Measurements from ENCODE around the gene PRKN.

DNA sequence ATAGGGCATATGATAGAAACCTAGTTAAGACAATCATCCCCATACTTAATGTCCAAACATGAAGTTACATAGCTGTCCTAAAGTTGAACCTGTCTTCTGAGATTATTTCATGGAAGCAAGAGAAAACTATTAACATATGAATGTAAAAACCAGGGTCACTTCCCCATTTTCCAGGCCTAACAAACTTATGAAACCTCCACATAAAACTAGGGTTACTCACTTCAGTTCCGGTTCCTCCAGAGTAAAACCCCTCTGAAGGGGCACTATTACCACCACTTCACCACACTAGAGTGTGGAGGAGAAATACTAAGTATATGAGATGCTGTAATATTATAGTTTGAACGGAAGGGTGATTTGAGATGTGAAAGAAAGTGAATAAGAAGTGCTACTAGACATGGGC lies 14.9 kb downstream of the PRKN start:
- TF ChIP-seq, protein P1, sequence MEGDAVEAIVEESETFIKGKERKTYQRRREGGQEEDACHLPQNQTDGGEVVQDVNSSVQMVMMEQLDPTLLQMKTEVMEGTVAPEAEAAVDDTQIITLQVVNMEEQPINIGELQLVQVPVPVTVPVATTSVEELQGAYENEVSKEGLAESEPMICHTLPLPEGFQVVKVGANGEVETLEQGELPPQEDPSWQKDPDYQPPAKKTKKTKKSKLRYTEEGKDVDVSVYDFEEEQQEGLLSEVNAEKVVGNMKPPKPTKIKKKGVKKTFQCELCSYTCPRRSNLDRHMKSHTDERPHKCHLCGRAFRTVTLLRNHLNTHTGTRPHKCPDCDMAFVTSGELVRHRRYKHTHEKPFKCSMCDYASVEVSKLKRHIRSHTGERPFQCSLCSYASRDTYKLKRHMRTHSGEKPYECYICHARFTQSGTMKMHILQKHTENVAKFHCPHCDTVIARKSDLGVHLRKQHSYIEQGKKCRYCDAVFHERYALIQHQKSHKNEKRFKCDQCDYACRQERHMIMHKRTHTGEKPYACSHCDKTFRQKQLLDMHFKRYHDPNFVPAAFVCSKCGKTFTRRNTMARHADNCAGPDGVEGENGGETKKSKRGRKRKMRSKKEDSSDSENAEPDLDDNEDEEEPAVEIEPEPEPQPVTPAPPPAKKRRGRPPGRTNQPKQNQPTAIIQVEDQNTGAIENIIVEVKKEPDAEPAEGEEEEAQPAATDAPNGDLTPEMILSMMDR (IDR thresholded peaks at IDR 0.05): no peak
- no peak for TF ChIP-seq POLR2A (IDR thresholded peaks at IDR 0.05)
